ENCODE measurements around the gene KCNQ1OT1. TPM values are rescaled to one million over a fixed set of nuclear protein-coding genes. Genes with fewer than 3 reads are reported as not detected.

Gene KCNQ1OT1
- total RNA-seq, 4 donors from 2014 or later, result 0.16 to 0.61 (median 0.30) TPM

GRCh38 chr11:2655016-2655719 is 44.6 kb downstream of the KCNQ1OT1 start:
- Histone ChIP-seq H3K4me1 (peaks cover 11 to 18% of the 10 kb centered on the region in 2 donors), H3K9me3 (no peaks in the 10 kb centered on the region), H3K27ac (no peak overlapping the region), H3K4me3 (no peak overlapping the region), H3K27me3 (no peaks in the 10 kb centered on the region), H3K36me3 (no peaks in the 10 kb centered on the region)
- no peak for ATAC-seq
- in situ Hi-C loops (cut with MboI; ENCODE audit: low sequenced_read_pairs in 4 of 4), result no loop called here
- no peak for DNase-seq
- TF ChIP-seq POLR2A (IDR thresholded peaks at IDR 0.05), result no peak
- TF ChIP-seq, protein P1, sequence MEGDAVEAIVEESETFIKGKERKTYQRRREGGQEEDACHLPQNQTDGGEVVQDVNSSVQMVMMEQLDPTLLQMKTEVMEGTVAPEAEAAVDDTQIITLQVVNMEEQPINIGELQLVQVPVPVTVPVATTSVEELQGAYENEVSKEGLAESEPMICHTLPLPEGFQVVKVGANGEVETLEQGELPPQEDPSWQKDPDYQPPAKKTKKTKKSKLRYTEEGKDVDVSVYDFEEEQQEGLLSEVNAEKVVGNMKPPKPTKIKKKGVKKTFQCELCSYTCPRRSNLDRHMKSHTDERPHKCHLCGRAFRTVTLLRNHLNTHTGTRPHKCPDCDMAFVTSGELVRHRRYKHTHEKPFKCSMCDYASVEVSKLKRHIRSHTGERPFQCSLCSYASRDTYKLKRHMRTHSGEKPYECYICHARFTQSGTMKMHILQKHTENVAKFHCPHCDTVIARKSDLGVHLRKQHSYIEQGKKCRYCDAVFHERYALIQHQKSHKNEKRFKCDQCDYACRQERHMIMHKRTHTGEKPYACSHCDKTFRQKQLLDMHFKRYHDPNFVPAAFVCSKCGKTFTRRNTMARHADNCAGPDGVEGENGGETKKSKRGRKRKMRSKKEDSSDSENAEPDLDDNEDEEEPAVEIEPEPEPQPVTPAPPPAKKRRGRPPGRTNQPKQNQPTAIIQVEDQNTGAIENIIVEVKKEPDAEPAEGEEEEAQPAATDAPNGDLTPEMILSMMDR (IDR thresholded peaks at IDR 0.05 in 4 of 5, conservative IDR thresholded peaks at IDR 0.05 in 1 of 5), result no peak
- intact Hi-C loops (cut with DNase I; ENCODE audit: low total_unique reads), result loop anchor here (10.0 kb wide), 1 partner anchor 120 kb away; no protein-coding TSS in a partner anchor

GRCh38 chr11:2653930-2654739 is 45.7 kb downstream of the KCNQ1OT1 start:
- in situ Hi-C loops (cut with MboI; ENCODE audit: low sequenced_read_pairs in 4 of 4) (no loop called here), intact Hi-C loops (cut with DNase I; ENCODE audit: low total_unique reads) (loop anchor here (10.0 kb wide), 1 partner anchor 121 kb away; no protein-coding TSS in a partner anchor)
- Histone ChIP-seq H3K27me3 (no peaks in the 10 kb centered on the region), H3K9me3 (peaks cover 0 to 9% (median 0%) of the 10 kb centered on the region in 3 donors), H3K36me3 (no peaks in the 10 kb centered on the region), H3K27ac (peak overlapping the region in 1 of 4 donors; percentile 43), H3K4me3 (no peak overlapping the region), H3K4me1 (peaks cover 10 to 18% of the 10 kb centered on the region in 2 donors)
- ATAC-seq, result peak in 1 of 2 donors; percentile 65
- TF ChIP-seq POLR2A (IDR thresholded peaks at IDR 0.05), result no peak
- TF ChIP-seq, protein P1 (IDR thresholded peaks at IDR 0.05 in 4 of 5, conservative IDR thresholded peaks at IDR 0.05 in 1 of 5), result no peak
- DNase-seq, result no peak

DNA sequence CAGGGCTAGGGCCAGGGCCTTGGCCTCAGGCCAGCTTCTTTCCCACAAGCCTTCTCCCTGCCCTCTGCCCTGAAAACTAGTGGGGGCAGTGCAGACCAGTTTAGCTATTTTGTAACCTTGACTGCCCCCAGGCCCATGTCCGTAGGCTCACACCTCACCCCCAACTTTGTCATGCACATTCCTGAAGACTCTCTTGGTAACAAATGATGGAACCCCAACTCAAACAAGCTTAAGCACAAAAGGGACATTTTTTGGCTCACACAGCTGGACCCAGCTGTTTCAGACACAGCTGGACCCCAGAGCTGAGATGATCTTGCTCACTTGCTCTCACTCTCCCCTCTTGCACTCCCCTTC is 46.6 kb downstream of the KCNQ1OT1 start:
- TF ChIP-seq, protein P1 (IDR thresholded peaks at IDR 0.05 in 4 of 5, conservative IDR thresholded peaks at IDR 0.05 in 1 of 5), result no peak
- no peak for TF ChIP-seq POLR2A (IDR thresholded peaks at IDR 0.05)
- H3K27ac ChIP-seq, result peak overlapping the region in 1 of 4 donors; percentile 43
- no peak for DNase-seq
- in situ Hi-C loops (cut with MboI; ENCODE audit: low sequenced_read_pairs in 4 of 4) (no loop called here), intact Hi-C loops (cut with DNase I; ENCODE audit: low total_unique reads) (loop anchor here (10.0 kb wide), 1 partner anchor 122 kb away; no protein-coding TSS in a partner anchor)
- H3K4me3 ChIP-seq, result no peak overlapping the region
- H3K27me3 ChIP-seq, result no peaks in the 10 kb centered on the region
- no peaks in the 10 kb centered on the region for H3K36me3 ChIP-seq
- no peak for ATAC-seq
- H3K9me3 ChIP-seq, result peaks cover 0 to 12% (median 0%) of the 10 kb centered on the region in 3 donors
- H3K4me1 ChIP-seq, result peaks cover under 1 to 18% of the 10 kb centered on the region in 2 donors

DNA sequence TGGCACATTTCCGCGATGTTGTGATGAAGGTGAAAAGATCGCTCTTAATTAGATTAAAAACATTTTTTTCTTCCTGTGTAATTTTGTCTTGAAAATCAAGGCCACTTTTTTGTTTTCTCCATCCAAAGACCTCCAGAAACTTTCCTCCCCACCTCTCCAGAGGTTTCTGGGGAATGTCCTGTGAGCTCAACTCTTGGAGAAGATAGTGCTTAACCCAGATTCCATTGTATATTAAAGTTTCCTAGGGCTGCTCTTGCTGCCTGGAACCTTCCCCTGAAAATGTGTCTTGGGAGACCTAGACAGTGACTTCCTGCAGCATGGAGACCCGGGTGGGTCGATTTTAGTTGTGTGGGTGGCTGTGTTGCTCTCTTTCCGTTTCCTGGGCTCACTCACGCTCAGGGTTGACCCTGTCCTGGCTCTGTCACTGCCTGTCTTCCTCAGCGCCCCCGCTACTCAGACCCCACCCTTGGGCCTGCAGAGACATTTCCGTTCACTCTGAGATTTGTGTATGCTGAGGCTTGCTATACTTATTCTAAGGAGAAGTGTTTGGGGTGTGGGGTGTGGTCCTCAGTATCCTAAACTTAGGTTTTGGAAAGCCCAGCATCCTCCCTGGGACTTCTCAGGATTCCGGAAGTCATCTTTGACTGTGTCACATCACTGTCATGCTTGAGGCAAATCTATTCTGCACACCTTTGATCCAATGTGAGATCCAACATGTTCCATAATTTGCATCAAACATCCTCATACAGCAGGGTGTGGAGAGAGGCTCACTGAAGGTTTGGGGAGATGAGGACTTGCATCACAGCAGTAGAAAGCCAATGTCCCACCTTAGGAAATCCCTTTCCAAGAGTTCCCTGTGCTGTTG is 47.2 kb downstream of the KCNQ1OT1 start:
- TF ChIP-seq, protein P1 (IDR thresholded peaks at IDR 0.05 in 4 of 5, conservative IDR thresholded peaks at IDR 0.05 in 1 of 5), result no peak
- no peak for TF ChIP-seq POLR2A (IDR thresholded peaks at IDR 0.05)
- H3K9me3 ChIP-seq, result peaks cover 0 to 12% (median 0%) of the 10 kb centered on the region in 3 donors
- no peaks in the 10 kb centered on the region for H3K27me3 ChIP-seq
- H3K36me3 ChIP-seq, result no peaks in the 10 kb centered on the region
- in situ Hi-C loops (cut with MboI; ENCODE audit: low sequenced_read_pairs in 4 of 4) (no loop called here), intact Hi-C loops (cut with DNase I; ENCODE audit: low total_unique reads) (loop anchor here (10.0 kb wide), 1 partner anchor 122 kb away; no protein-coding TSS in a partner anchor)
- peaks cover 0 to 18% of the 10 kb centered on the region in 2 donors for H3K4me1 ChIP-seq
- no peak overlapping the region for H3K4me3 ChIP-seq
- H3K27ac ChIP-seq, result no peak overlapping the region
- no peak for DNase-seq
- ATAC-seq, result no peak

All from gastrocnemius medialis (tissue), 4 donors.